OCI-LY7 (cell line): ENCODE data around the gene TMEM154. TPM values are rescaled to one million over a fixed set of nuclear protein-coding genes. Genes with fewer than 3 reads are reported as not detected.

Source experiments
- BruUV-seq: library from RNA; stranded (reverse); fragments of 400-500 nt; replicated peaks from 2 replicates; lab custom pipeline; 2021; lab: Mats Ljungman, UMichigan
- CTCF ChIA-PET: fragments of 300-600 bp; sonication (Branson Sonifier 250); formaldehyde crosslinking; loops from one replicate; lab custom pipeline; 2022; ENCODE audit warnings: antibody characterized with exemption; ENCODE audit not compliant: unreplicated experiment; lab: Charles Lee
- POLR2A ChIA-PET: fragments of 300-600 bp; sonication (Branson Sonifier 250); formaldehyde crosslinking; loops from one replicate; lab custom pipeline; 2022; ENCODE audit warnings: antibody characterized with exemption; lab: Charles Lee
- DNase-seq: peaks from one replicate; pipeline ENCODE4 v3.0.0-alpha.2; 2015; ENCODE audit warnings: low spot score
- H2AFZ ChIP-seq: fragments of 200-600 bp; sonication (generic), shearing (Covaris generic); 2 replicates; pipeline ENCODE4 v1.6.1; 2014; ENCODE audit warnings: mild to moderate bottlenecking, antibody characterized with exemption, low read length, moderate library complexity
- H3K27ac ChIP-seq: fragments of 200-600 bp; sonication (generic); 2 replicates; pipeline ENCODE4 v1.5.1; 2014; ENCODE audit warnings: mixed run types, low read depth, mild to moderate bottlenecking, moderate library complexity, low read length, inconsistent platforms; ENCODE audit not compliant: poor library complexity, severe bottlenecking
- H3K36me3 ChIP-seq: fragments of 200-600 bp; sonication (generic); 2 replicates; pipeline ENCODE4 v1.6.1; 2014; ENCODE audit warnings: mild to moderate bottlenecking, antibody characterized with exemption, low read length, moderate library complexity, mixed read lengths; ENCODE audit not compliant: insufficient read depth
- H3K4me1 ChIP-seq: fragments of 200-600 bp; sonication (generic); 2 replicates; pipeline ENCODE4 v1.5.1; 2014; ENCODE audit warnings: mild to moderate bottlenecking, low read length; ENCODE audit not compliant: insufficient read depth, poor library complexity, severe bottlenecking
- H3K4me2 ChIP-seq: fragments of 200-600 bp; sonication (generic); 2 replicates; pipeline ENCODE4 v1.6.1; 2014; ENCODE audit warnings: mild to moderate bottlenecking, low read length
- H3K4me3 ChIP-seq: fragments of 200-600 bp; sonication (generic); 2 replicates; pipeline ENCODE4 v1.5.1; 2014; ENCODE audit warnings: mild to moderate bottlenecking, low read depth, low read length; ENCODE audit not compliant: poor library complexity, severe bottlenecking
- H3K79me2 ChIP-seq: fragments of 200-600 bp; sonication (generic); 2 replicates; pipeline ENCODE4 v1.6.1; 2016; ENCODE audit warnings: low read depth, mild to moderate bottlenecking, low read length, moderate library complexity, mixed read lengths; ENCODE audit not compliant: insufficient read depth
- H3K9me2 ChIP-seq: fragments of 200-600 bp; sonication (generic); 2 replicates; pipeline ENCODE4 v1.6.1; 2016; ENCODE audit warnings: mild to moderate bottlenecking, low read length, mixed read lengths; ENCODE audit not compliant: insufficient read depth
- H3K9me3 ChIP-seq: fragments of 200-600 bp; sonication (generic); 2 replicates; pipeline ENCODE4 v1.6.1; 2014; ENCODE audit warnings: mild to moderate bottlenecking, mixed run types, low read length, mixed read lengths
- H4K20me1 ChIP-seq: fragments of 200-600 bp; sonication (generic); 2 replicates; pipeline ENCODE4 v1.6.1; 2014; ENCODE audit warnings: mild to moderate bottlenecking, antibody characterized with exemption, low read length, moderate library complexity, mixed read lengths; ENCODE audit not compliant: insufficient read depth
- CTCF ChIP-seq: fragments of 200-600 bp; sonication (generic); conservative IDR thresholded peaks from 2 replicates; pipeline ENCODE4 v1.5.1; 2014; ENCODE audit warnings: mild to moderate bottlenecking, antibody characterized with exemption, low read length, moderate library complexity, mixed read lengths
- EZH2phosphoT487 ChIP-seq: fragments of 200-600 bp; sonication (generic); IDR thresholded peaks from 2 replicates; pipeline ENCODE4 v1.6.1; 2018; ENCODE audit warnings: low read depth, borderline replicate concordance, mild to moderate bottlenecking, mixed run types, antibody characterized with exemption, low read length, moderate library complexity, mixed read lengths
- intact Hi-C: fragments of 100-400 bp; cut with micrococcal nuclease; formaldehyde crosslinking; loops from one replicate; pipeline ENCODE4 v1.10.0; 2022; ENCODE audit not compliant: unreplicated experiment
- total RNA-seq, 2 experiments: library from RNA; depleted of rRNA in 1 of 2; stranded (reverse); fragments of >200 nt in 1 of 2; shearing (Covaris generic) in 1 of 2; gene quantifications; 2 replicates each; pipeline ENCODE4 v1.2.3, GENCODE V29; 2014 to 2022

TMEM154 gene
- total RNA-seq, 2 experiments from 2014 or later = 17.6 to 59.6 TPM

- BruUV-seq = no TSS peak
- TF ChIP-seq CTCF (no peak), EZH2phosphoT487 (no peak)
- no peak overlapping the region for H3K4me3 ChIP-seq
- intact Hi-C loops = no loop called here
- H2AFZ ChIP-seq = no peak overlapping the region
- peaks cover 86% of the 10 kb centered on the region for H3K36me3 ChIP-seq
- H3K79me2 ChIP-seq = no peaks in the 10 kb centered on the region
- H3K4me1 ChIP-seq = peaks cover 36% of the 10 kb centered on the region
- no peak for DNase-seq
- H3K9me3 ChIP-seq = peaks cover 16% of the 10 kb centered on the region
- H3K27ac ChIP-seq = no peak overlapping the region
- ChIA-PET CTCF (no interaction called here), POLR2A (interaction anchor here (0.8 to 1.7 kb wide), 7 partner anchors 11 to 204 kb away, joined by 3 to 21 read pairs (median 4); no protein-coding TSS in a partner anchor)
- H3K9me2 ChIP-seq = no peaks in the 10 kb centered on the region
- H4K20me1 ChIP-seq = no peaks in the 10 kb centered on the region
- H3K4me2 ChIP-seq = no peak overlapping the region
These were observed 28.2 kb downstream of the TMEM154 start for GRCh38 chr4:152651473-152652060.

GRCh38 chr4:152646221-152646620, 33.6 kb downstream of the TMEM154 start:
- H3K36me3 ChIP-seq = peaks cover 42% of the 10 kb centered on the region
- no peak overlapping the region for H2AFZ ChIP-seq
- ChIA-PET CTCF (interaction anchor here (0.8 to 2.3 kb wide), 5 partner anchors 19 to 145 kb away, joined by 3 to 8 read pairs (median 3); partner anchors contain the start of gene TMEM154), POLR2A (interaction anchor here (0.6 to 14.9 kb wide), 19 partner anchors 9 to 700 kb away, joined by 3 to 249 read pairs (median 6); partner anchors contain the start of gene TMEM154)
- H3K4me2 ChIP-seq = peak overlapping the region; percentile 72
- no peak overlapping the region for H3K4me3 ChIP-seq
- TF ChIP-seq EZH2phosphoT487 (no peak), CTCF (no peak)
- peak overlapping the region; percentile 86 for H3K27ac ChIP-seq
- no peaks in the 10 kb centered on the region for H4K20me1 ChIP-seq
- intact Hi-C loops = no loop called here
- H3K79me2 ChIP-seq = no peaks in the 10 kb centered on the region
- no peaks in the 10 kb centered on the region for H3K9me2 ChIP-seq
- no peaks in the 10 kb centered on the region for H3K9me3 ChIP-seq
- no peak for DNase-seq
- H3K4me1 ChIP-seq = peaks cover 78% of the 10 kb centered on the region
- TSS peak; percentile 25 for BruUV-seq

DNA sequence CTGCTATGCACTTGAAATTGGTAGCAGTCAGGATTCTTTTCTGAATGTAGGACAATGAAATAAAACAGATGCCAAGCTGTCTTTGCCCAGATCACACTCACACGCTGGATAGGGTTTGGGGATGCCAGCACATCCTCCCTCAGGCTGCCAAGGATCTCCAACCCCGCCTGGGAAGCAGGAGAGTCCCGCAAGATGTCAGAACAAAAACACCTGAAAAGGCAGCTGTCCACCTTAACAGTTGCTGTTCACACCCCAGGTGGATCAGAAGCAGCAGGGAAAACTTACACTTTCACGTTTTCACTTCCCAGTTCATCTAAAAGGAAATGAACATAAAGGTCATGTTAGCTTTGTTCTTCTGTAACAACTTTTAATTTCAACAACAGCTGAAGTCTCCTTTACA, 35.7 kb downstream of the TMEM154 start:
- peak overlapping the region; percentile 40 for H3K4me3 ChIP-seq
- H4K20me1 ChIP-seq = no peaks in the 10 kb centered on the region
- H3K9me3 ChIP-seq = no peaks in the 10 kb centered on the region
- TF ChIP-seq EZH2phosphoT487 = no peak
- TF ChIP-seq CTCF = no peak
- peaks cover 87% of the 10 kb centered on the region for H3K4me1 ChIP-seq
- ChIA-PET POLR2A (interaction anchor here (0.5 to 14.9 kb wide), 20 partner anchors 8 to 824 kb away, joined by 3 to 249 read pairs (median 4); partner anchors contain the start of genes FBXW7 and TMEM154), CTCF (interaction anchor here (0.7 kb wide), 1 partner anchor 18 kb away, joined by 3 read pairs; no protein-coding TSS in a partner anchor)
- no TSS peak for BruUV-seq
- intact Hi-C loops = loop anchor here (5.0 kb wide), 1 partner anchor 92 kb away; no protein-coding TSS in a partner anchor
- peak overlapping the region; percentile 67; the same call in 1 of the 2 replicates for H2AFZ ChIP-seq
- H3K36me3 ChIP-seq = peaks cover 22% of the 10 kb centered on the region
- H3K4me2 ChIP-seq = peak overlapping the region; percentile 72
- no peaks in the 10 kb centered on the region for H3K9me2 ChIP-seq
- H3K79me2 ChIP-seq = no peaks in the 10 kb centered on the region
- peak overlapping the region; percentile 86 for H3K27ac ChIP-seq
- peak; percentile 68 for DNase-seq
